Mucosa of gallbladder (tissue), 1 donor: ENCODE measurements around the gene HMG20A. TPM values are rescaled to one million over a fixed set of nuclear protein-coding genes. Genes with fewer than 3 reads are reported as not detected.

Experiments used
- DNase-seq: peaks from one replicate; pipeline ENCODE4 v3.0.0-alpha.2; 2020; ENCODE audit warnings: low spot score
- total RNA-seq: library from RNA; stranded (reverse); gene quantifications from one replicate; pipeline ENCODE4 v1.2.1, GENCODE V29; 2021
- donor health status: DM: no; HTN: no; CAD: no.

HMG20A gene
- total RNA-seq, 1 donor from 2014 or later: 36.6 TPM

- DNase-seq: no peak
Observed at GRCh38 chr15:77430213-77430612, 9.5 kb downstream of the HMG20A start.

- DNase-seq: no peak
Observed at GRCh38 chr15:77430652-77431051, 10.0 kb downstream of the HMG20A start.

- no peak for DNase-seq
Observed at GRCh38 chr15:77436822-77437221, 16.1 kb downstream of the HMG20A start.

DNA sequence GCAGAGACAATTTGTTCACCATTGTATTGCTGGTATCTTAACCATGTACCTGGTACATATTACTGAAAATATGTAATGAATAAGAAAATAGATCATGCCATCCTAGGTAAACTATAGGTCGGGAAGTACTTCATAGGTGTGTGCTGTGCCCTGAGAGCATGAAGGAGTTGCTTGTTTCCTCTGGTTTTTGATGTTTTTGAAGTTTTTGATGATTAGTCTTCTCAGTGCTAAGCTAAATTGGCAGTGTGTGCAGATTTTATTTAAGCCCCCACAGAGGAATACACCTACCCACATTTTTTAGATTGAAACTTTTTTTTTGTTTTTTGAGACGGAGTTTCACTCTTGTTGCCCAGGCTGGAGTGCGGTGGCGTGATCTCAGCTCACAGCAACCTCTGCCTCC, 16.6 kb downstream of the HMG20A start:
- no peak for DNase-seq

- DNase-seq: no peak
Observed at GRCh38 chr15:77440378-77440999, 19.8 kb downstream of the HMG20A start.

GRCh38 chr15:77446840-77447390, 26.2 kb downstream of the HMG20A start:
- DNase-seq: no peak

DNA sequence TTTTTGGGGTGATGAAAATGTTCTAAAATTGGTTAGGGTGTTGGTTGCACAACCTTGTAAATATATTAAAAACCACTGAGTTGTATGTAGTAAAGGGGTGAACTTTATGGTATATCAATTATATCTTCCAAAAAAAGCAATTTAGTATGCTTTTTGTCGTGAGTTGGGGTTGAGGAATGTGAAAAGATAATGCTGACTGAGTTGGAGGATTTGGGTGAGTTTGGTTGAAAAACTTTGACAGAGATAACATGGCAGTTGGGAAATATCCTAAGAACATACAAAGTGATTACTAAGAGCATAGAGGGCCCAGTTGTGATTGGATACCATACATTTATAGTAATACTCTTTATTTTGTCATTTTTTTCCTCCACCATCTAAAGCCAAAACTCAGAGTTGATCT, 33.6 kb downstream of the HMG20A start:
- DNase-seq: no peak

GRCh38 chr15:77454951-77455350, 34.3 kb downstream of the HMG20A start:
- no peak for DNase-seq

GRCh38 chr15:77455696-77456321, 35.1 kb downstream of the HMG20A start:
- no peak for DNase-seq

DNA sequence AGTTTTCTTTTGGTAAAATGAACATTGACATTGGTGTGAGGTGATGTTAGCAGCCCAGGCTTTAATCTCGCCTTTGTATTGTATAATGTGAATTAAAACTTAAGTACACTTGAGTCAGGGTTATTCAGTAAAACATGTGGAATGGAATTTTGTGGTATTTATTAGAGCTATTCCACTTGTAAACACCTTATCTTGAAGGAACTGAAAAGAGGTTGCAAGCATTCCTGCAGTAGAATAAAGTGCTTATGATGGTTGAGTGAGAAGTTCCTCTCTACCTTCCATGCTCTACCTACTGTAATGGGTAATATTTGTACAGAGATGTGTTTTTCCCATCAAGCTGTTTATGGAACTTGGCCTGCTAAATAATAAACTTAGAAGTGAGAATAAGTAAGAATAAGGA, 36.1 kb downstream of the HMG20A start:
- DNase-seq: no peak

DNA sequence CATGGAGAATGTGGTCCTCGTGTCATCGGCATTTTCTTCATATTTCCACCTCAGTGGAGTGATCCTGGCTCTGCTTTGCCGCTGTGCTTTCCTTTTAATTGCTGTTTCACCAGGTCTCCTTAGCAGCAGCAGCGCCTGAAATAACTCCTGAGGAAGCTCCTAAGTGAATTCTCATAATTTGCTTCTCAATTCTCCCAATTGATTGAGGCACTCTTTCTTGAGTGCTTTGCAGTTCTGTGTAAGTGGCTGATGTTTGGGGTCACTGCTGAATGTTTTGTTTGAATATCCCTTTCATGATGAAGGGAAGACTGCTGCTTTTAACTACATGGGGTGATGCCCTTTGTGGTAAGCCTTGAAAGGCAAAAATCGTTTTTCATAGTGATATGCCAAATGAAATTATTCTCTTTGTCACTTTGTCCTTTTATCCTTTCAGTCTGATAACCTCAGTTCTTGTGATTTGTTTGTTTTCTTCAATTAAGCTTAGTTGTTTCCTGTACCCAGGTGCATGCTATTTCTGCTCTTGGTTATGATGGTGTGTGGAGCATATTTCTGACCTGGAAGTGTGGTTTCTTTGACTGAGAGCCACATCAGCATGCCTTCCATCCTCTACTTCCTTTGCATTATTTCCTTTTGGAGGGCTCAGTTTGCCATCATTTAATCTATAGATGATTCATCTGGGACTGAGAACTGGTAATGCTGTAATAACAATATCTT, 36.7 kb downstream of the HMG20A start:
- DNase-seq: no peak

DNA sequence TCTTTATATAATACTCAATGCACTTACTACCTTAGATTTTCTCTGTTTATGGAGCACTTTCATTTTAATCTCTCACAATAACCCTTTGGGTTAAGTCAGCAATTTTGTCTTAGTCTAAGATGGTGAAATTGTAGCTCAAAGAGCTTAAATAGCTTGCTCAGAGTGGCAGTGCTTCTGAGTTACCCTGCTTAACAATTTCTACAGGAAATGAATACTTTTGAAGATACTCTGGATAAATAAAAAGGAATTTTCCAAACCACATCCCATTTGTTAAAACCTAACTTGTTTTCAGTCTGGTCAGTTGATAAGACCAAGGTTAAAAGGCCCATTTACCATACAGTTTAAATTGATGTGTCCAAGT, 37.2 kb downstream of the HMG20A start:
- DNase-seq: no peak

DNA sequence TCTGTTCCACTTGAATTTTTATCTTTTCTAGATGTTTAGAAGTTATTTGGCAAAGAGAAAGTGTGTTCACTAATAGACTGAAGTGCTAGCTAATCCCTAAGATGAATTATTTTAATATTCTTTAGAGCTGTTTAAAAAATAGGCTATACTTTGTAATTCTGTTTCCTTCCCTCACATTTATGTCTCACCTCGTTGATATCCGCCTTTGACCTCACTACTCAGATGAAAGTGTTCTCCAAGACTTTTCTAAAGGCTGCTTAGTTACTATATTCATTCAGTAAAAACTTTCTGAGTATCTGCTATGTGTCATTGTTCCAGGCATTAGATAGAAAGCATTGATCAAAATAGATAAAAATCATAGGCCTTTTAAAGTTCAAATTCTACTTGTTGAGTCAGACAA, 38.3 kb downstream of the HMG20A start:
- no peak for DNase-seq

DNA sequence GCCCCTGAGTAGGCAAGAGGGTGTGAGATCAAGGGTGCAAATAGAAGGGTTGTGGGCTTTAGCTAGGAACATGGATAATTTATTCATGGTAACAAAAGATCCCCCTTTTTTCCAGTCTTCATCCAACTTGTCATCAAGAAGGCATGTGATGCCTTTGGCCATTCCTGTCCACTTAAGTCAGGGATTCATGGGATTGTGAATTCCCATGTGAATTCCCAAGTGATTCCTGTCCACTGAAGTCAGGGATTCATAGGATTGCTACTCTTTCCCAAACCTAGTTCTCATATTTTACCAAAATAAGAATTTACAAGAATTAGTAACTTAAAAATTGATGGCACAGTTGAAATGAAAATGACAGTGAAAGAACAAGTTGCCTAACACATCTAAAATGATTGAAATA, 40.8 kb downstream of the HMG20A start:
- no peak for DNase-seq

GRCh38 chr15:77464129-77464865, 43.6 kb downstream of the HMG20A start:
- no peak for DNase-seq

DNA sequence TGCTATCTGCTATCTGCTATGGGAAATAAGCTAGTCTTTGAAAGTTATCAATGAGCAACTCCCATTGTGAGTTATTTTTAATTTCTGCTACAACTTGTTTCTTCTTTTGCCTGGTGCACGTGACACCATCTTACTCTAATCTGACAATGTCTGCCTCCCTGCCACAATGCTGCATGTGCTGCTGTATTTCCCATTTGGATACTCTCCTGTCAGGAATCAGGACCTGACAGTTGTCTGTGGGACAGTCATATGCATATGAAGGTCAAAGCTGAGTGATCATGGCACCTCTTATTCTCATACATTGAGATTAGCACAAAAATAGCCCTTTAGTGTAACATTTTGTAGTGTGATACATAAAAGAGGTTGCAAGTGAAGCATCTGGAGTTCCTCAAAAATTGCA, 45.8 kb downstream of the HMG20A start:
- DNase-seq: no peak

DNA sequence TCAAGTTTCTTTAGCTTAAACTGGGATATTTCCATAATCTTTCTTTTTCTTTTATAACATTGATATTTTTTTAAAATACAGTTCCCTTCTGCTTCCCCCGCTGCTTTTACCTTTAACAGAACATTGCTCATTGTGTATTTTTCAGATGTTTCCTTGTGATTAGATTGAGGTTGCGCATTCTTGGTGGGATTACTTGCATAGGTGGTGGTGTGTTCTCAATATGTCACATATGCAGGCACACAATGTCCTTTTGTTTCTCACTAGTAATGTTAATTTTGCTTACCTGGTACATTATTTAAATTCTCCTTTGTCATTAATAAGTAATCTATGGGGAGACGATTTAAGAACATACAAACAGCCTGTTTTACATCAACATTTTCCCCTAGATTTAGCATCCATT, 48.2 kb downstream of the HMG20A start:
- DNase-seq: no peak

DNA sequence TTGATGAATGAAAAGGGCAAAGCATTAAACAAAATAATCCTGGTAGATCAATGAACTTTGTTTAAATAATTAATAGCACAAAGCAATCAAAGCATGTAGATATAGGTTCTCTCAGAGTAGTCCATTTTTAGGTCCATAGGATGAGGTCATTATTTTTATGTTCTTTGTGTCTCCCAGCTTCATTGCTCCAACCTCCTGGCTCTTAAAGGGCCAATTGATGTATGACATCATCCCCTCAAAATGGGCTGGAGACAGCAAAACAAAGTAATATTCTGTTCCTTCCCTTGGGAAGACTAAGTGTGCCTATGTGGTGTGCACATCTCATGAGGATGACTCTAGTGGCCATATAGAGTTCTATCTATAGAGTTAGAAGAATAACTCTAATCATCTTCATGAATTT, 49.5 kb downstream of the HMG20A start:
- DNase-seq: no peak

- no peak for DNase-seq
Observed at GRCh38 chr15:77473328-77473727, 52.6 kb downstream of the HMG20A start.

GRCh38 chr15:77474310-77474988, 53.8 kb downstream of the HMG20A start:
- DNase-seq: no peak

- DNase-seq: no peak
Observed at GRCh38 chr15:77475001-77475400, 54.3 kb downstream of the HMG20A start.

DNA sequence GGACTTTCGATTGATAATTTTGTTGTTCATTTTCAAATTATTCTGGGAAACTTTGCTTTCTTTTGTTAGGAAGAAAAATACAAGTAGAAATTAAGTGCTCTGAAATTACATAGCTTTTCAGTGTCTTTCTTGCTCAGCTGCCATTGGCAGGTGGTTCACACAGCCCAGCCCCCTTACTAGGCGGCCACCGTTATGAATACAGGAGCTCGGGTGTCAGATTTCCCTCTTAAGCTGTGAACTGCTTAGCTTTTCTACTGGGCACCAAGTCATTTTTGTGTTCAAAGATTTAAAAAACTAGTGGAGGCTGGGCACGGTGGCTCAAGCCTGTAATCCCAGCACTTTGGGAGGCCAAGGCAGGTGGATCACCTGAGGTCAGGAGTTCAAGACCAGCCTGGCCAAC, 55.2 kb downstream of the HMG20A start:
- DNase-seq: no peak
